ENCODE results near the gene STRIP2. TPM values are rescaled to one million over a fixed set of nuclear protein-coding genes. Genes with fewer than 3 reads are reported as not detected.

Gene STRIP2
- total RNA-seq, 2 donors from 2014 or later = 11.3 to 48.1 TPM

DNA sequence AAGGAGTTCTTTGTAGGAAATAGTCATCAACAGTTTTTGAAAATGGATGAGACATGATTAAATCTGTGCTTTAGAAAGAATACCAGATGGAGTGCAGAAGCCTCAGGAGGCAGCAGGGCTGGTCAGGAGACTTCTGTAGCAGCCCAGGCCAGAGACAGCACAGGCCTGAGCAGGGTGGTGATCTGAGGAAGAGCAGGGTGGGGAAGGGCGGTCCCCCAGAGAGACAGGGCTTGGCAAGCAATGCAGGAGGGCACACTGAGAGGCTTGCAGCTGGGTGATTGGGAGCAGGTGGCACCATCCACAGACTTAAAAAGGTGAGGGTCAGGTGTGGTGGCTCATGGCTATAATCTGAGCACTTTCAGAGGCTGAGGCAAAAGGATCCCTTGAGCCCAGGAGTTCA, 63.8 kb downstream of the STRIP2 start:
- H3K4me3 Mint-ChIP-seq = no peak overlapping the region
- no peaks in the 10 kb centered on the region for H3K36me3 Mint-ChIP-seq
- H3K27me3 Mint-ChIP-seq = no peaks in the 10 kb centered on the region
- ATAC-seq (no peak), DNase-seq (ENCODE audit: low spot score) (no peak)
- H3K9me3 Mint-ChIP-seq = no peaks in the 10 kb centered on the region
- peaks cover 34 to 48% of the 10 kb centered on the region in 2 donors for H3K4me1 Mint-ChIP-seq (ENCODE audit: low read depth in 2 of 2)
- H3K27ac Mint-ChIP-seq = no peak overlapping the region

- Mint-ChIP-seq H3K4me1 (ENCODE audit: low read depth in 2 of 2) (peaks cover 40 to 54% of the 10 kb centered on the region in 2 donors), H3K27ac (no peak overlapping the region), H3K36me3 (no peaks in the 10 kb centered on the region), H3K27me3 (no peaks in the 10 kb centered on the region), H3K9me3 (no peaks in the 10 kb centered on the region), H3K4me3 (peak overlapping the region; percentile 76)
- ATAC-seq = peak in 1 of 2 donors; percentile 56
- no peak for DNase-seq (ENCODE audit: low spot score)
Measured at GRCh38 chr7:129499999-129500398, 65.8 kb downstream of the STRIP2 start.

- Mint-ChIP-seq H3K36me3 (no peaks in the 10 kb centered on the region), H3K4me3 (peak within 1 kb of the TSS; percentile 89)
Measured at GRCh38 chr7:129501760-129502707, 67.8 kb downstream of the STRIP2 start, which contains the start of gene SMKR1. TSS of gene SMKR1 (plus strand) at chr7:129502531. CDS start at chr7:129502825, 294 bp downstream.

GRCh38 chr7:129502708-129503685, 68.8 kb downstream of the STRIP2 start:
- DNase-seq (ENCODE audit: low spot score) (no peak), ATAC-seq (peak; percentile 25 to 43)
- H3K27ac Mint-ChIP-seq = peak overlapping the region; percentile 12 to 63
- H3K9me3 Mint-ChIP-seq = no peaks in the 10 kb centered on the region
- peak overlapping the region; percentile 89 for H3K4me3 Mint-ChIP-seq
- peaks cover 23 to 33% of the 10 kb centered on the region in 2 donors for H3K4me1 Mint-ChIP-seq (ENCODE audit: low read depth in 2 of 2)
- H3K36me3 Mint-ChIP-seq = no peaks in the 10 kb centered on the region
- no peaks in the 10 kb centered on the region for H3K27me3 Mint-ChIP-seq

More at GRCh38 chr7:129501760-129502707, 67.8 kb downstream of the STRIP2 start, which contains the start of gene SMKR1:
- peaks cover 32 to 41% of the 10 kb centered on the region in 2 donors for H3K4me1 Mint-ChIP-seq (ENCODE audit: low read depth in 2 of 2)
- peak within 1 kb of the TSS; percentile 12 to 63 for H3K27ac Mint-ChIP-seq
- no peaks in the 10 kb centered on the region for H3K27me3 Mint-ChIP-seq
- DNase-seq (ENCODE audit: low spot score) (peak; percentile 96), ATAC-seq (peak; percentile 98 to 99)
- H3K9me3 Mint-ChIP-seq = no peaks in the 10 kb centered on the region

DNA sequence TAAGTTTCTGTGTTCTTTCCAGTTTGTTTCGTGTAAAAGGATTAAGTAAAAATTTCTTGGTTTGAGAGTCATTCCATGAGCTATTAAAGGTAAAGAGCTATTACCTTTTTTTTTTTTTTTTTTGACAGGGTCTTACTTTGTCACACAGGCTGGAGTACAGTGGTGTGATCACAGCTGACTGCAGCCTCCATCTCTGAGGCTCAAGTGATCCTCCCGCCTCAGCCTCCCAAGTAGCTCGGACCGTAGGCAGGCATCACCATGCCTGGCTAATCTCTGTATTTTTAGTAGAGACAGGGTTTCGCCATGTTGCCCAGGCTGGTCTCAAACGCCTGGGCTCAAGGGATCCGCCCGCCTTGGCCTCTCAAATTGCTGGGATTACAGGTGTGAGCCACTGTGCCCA, 69.5 kb downstream of the STRIP2 start:
- Mint-ChIP-seq H3K9me3 (no peaks in the 10 kb centered on the region), H3K4me3 (peak overlapping the region; percentile 89), H3K36me3 (no peaks in the 10 kb centered on the region), H3K27me3 (no peaks in the 10 kb centered on the region), H3K4me1 (ENCODE audit: low read depth in 2 of 2) (peaks cover 22 to 31% of the 10 kb centered on the region in 2 donors), H3K27ac (peak overlapping the region; percentile 12 to 63)
- ATAC-seq = no peak
- no peak for DNase-seq (ENCODE audit: low spot score)

GRCh38 chr7:129512192-129512591, 78.0 kb downstream of the STRIP2 start:
- Mint-ChIP-seq H3K36me3 (no peaks in the 10 kb centered on the region), H3K27me3 (no peaks in the 10 kb centered on the region), H3K9me3 (no peaks in the 10 kb centered on the region), H3K4me1 (ENCODE audit: low read depth in 2 of 2) (peaks cover 0 to 6% of the 10 kb centered on the region in 2 donors), H3K27ac (no peak overlapping the region), H3K4me3 (no peak overlapping the region)
- ATAC-seq (no peak), DNase-seq (ENCODE audit: low spot score) (no peak)

DNA sequence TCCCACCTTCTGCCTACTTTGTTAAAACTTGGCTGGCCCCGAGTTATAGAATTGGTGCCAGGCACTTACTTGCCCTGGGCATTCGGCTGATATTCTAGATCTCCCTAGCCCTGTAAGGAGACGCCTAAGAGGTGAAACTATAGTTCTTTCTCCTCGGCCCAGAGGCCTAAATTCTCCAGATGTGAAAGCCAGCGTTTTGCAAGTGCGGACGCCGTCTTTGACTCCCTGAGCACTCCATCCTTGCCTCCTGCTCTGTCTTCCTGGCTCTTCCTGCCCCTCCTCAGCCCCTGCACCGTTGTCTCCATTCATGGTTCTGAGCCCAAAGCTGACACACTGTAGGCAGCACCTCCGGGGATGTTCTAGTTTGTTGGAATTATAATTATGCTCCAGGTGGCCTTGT, 79.3 kb downstream of the STRIP2 start:
- DNase-seq (ENCODE audit: low spot score) = no peak
- Mint-ChIP-seq H3K4me1 (ENCODE audit: low read depth in 2 of 2) (peaks cover 0 to 9% of the 10 kb centered on the region in 2 donors), H3K9me3 (no peaks in the 10 kb centered on the region), H3K4me3 (no peak overlapping the region), H3K27me3 (no peaks in the 10 kb centered on the region), H3K36me3 (no peaks in the 10 kb centered on the region), H3K27ac (no peak overlapping the region)
- ATAC-seq = no peak

DNA sequence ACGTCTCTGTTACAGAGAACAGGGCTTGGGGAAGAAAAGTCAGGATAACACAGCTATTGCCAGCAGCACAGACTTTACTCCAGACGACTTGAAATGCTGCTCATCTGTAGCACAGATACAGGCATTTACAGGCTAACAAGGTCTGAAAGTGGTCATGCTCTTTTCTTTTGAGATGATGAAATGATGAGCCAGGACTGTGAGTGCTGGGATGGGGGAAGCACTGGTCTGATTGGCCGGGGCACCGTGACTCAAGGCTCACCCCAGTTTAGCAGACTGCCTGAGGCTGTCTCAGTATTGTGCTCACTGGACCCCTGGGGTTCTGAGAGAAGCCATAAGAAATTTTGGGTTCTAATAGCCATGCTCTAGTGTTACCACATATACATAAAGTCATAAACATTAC, 80.5 kb downstream of the STRIP2 start:
- DNase-seq (ENCODE audit: low spot score) (no peak), ATAC-seq (no peak)
- Mint-ChIP-seq H3K36me3 (no peaks in the 10 kb centered on the region), H3K4me3 (no peak overlapping the region), H3K27me3 (no peaks in the 10 kb centered on the region), H3K27ac (no peak overlapping the region), H3K9me3 (no peaks in the 10 kb centered on the region), H3K4me1 (ENCODE audit: low read depth in 2 of 2) (peaks cover 0 to 11% of the 10 kb centered on the region in 2 donors)

GRCh38 chr7:129515381-129515780, 81.1 kb downstream of the STRIP2 start:
- no peak overlapping the region for H3K4me3 Mint-ChIP-seq
- no peaks in the 10 kb centered on the region for H3K27me3 Mint-ChIP-seq
- no peaks in the 10 kb centered on the region for H3K36me3 Mint-ChIP-seq
- H3K9me3 Mint-ChIP-seq = no peaks in the 10 kb centered on the region
- ATAC-seq (no peak), DNase-seq (ENCODE audit: low spot score) (no peak)
- no peak overlapping the region for H3K27ac Mint-ChIP-seq
- peaks cover 0 to 12% of the 10 kb centered on the region in 2 donors for H3K4me1 Mint-ChIP-seq (ENCODE audit: low read depth in 2 of 2)

DNA sequence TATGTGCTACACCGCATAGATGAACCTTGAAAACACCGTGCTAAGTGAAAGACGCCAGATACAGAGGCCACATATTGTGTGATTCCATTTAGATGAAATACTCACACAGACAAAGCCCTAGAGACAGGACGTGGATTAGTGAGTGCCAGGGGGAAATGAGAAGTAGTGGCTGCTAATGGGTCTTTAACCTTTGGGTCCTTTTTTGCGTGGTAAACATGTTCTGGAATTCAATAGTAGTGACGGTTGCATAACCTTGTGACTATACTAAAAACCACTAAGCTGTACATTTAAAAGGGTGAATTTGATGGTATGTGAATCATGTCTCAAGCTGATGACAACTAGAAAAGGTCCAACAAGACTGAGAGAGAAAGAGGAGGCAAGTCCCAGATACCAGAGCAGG, 83.7 kb downstream of the STRIP2 start:
- no peaks in the 10 kb centered on the region for H3K9me3 Mint-ChIP-seq
- no peaks in the 10 kb centered on the region for H3K36me3 Mint-ChIP-seq
- H3K27me3 Mint-ChIP-seq = no peaks in the 10 kb centered on the region
- peaks cover 10 to 17% of the 10 kb centered on the region in 2 donors for H3K4me1 Mint-ChIP-seq (ENCODE audit: low read depth in 2 of 2)
- H3K4me3 Mint-ChIP-seq = no peak overlapping the region
- no peak for DNase-seq (ENCODE audit: low spot score)
- no peak overlapping the region for H3K27ac Mint-ChIP-seq
- no peak for ATAC-seq

DNA sequence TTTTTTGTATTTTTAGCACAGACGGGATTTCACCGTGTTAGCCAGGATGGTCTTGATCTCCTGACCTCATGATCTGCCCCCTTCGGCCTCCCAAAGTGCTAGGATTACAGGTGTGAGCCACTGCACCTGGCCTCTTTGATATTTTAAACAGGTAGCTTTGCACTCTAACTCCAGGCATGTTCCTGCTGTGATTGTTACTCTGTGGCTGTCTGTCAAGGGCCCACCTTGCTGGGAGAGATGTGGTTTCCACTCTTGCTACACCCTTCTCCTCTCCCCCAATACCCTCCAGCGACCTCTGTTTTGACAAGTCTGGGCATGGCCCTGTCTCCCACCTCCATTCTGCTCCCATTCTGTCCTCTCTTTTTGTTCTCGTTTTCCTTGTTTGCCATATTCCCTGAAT, 85.2 kb downstream of the STRIP2 start:
- H3K4me1 Mint-ChIP-seq (ENCODE audit: low read depth in 2 of 2) = peaks cover 16 to 19% of the 10 kb centered on the region in 2 donors
- DNase-seq (ENCODE audit: low spot score) (no peak), ATAC-seq (no peak)
- no peak overlapping the region for H3K4me3 Mint-ChIP-seq
- no peaks in the 10 kb centered on the region for H3K27me3 Mint-ChIP-seq
- no peaks in the 10 kb centered on the region for H3K9me3 Mint-ChIP-seq
- no peaks in the 10 kb centered on the region for H3K36me3 Mint-ChIP-seq
- H3K27ac Mint-ChIP-seq = no peak overlapping the region

DNA sequence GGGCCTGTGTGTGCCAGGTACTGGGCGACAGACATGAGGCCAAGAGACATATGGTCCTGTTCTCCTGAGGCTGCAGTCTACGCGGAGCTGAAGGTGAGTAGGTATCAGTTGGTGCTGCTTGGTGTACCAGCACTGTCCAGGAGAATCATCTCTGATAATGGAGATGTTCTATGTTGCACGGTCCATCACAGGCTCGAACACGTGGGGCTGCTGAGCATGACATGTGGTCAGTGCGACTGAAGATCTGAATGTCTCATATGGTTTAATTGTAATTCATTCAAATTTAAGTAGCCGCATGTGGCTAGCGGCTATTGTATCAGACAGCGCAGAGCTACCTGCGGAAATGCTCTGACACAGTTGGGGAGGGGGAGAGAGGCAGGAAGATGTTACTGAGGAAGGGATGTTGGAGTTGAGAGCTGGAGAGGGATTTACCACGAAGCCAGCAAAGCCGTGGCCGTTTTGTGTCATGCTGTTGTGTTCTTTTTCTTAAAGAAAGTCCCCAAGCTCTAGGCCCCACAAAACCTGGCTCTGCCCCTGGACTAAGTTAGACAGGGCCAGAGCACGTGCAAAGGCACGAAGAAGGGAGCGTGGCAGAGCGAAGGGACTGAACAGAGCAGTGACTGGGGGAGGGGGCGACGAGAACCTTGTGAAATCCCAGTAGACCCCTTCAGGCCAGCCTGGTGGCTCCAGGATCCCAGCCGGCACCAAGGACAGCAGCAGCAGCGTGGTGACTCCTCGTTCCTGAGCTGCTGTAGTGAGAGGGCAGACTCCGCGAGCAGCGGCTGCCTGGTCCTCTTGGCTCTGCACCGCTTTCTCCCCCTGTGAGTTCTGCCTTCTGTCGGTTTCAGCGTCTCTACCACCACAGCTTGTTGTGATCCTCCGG, 88.1 kb downstream of the STRIP2 start:
- Mint-ChIP-seq H3K27me3 (no peaks in the 10 kb centered on the region), H3K36me3 (no peaks in the 10 kb centered on the region), H3K9me3 (peaks cover 3% of the 10 kb centered on the region), H3K4me3 (no peak overlapping the region), H3K27ac (peak overlapping the region in 1 of 2 donors; percentile 65), H3K4me1 (ENCODE audit: low read depth in 2 of 2) (peaks cover 32 to 38% of the 10 kb centered on the region in 2 donors)
- ATAC-seq = no peak
- no peak for DNase-seq (ENCODE audit: low spot score)

GRCh38 chr7:129522971-129523340, 88.7 kb downstream of the STRIP2 start:
- H3K4me3 Mint-ChIP-seq = no peak overlapping the region
- peak overlapping the region in 1 of 2 donors; percentile 49 for H3K27ac Mint-ChIP-seq
- no peak for DNase-seq (ENCODE audit: low spot score)
- no peak for ATAC-seq
- H3K4me1 Mint-ChIP-seq (ENCODE audit: low read depth in 2 of 2) = peaks cover 32 to 39% of the 10 kb centered on the region in 2 donors
- H3K9me3 Mint-ChIP-seq = peaks cover 3% of the 10 kb centered on the region
- H3K27me3 Mint-ChIP-seq = no peaks in the 10 kb centered on the region
- H3K36me3 Mint-ChIP-seq = no peaks in the 10 kb centered on the region

Data from natural killer cell treated with Interleukin-12 subunit alpha and Interleukin-12 subunit beta and Interleukin-15 and Interleukin-18, amount 100 ng/mL, for 72 hours (primary cell).